ENCODE measurements around the gene ALX3. TPM values are rescaled to one million over a fixed set of nuclear protein-coding genes. Genes with fewer than 3 reads are reported as not detected.

Gene ALX3
- total and polyA plus RNA-seq, 2 of the 8 experiments (the other 6 are each of a cell fraction or from before 2014, with no cell fraction given), result 0.20 TPM; not detected in 1

GRCh38 chr1:110118636-110119396, 48.3 kb upstream of the ALX3 start (continued):
- no peak for TF ChIP-seq TAF7 (optimal IDR thresholded peaks at IDR 0.05; ENCODE audit: borderline replicate concordance, low read depth, low read length)
- TF ChIP-seq TCF12 (IDR thresholded peaks at IDR 0.05; ENCODE audit: low read depth, low read length), result no peak

Measured in H1 (cell line).